GM20000 (cell line): ENCODE results near the gene CCDC194.

Source experiments
- DNase-seq: peaks from one replicate; pipeline ENCODE4 v3.0.0; 2012; ENCODE audit warnings: low spot score
- TF ChIP-seq, protein P1 (sequence below): IDR thresholded peaks from 2 replicates; pipeline ENCODE4 v1.5.1; 2012; ENCODE audit warnings: mild to moderate bottlenecking, control low read depth; ENCODE audit errors: extremely low read depth, missing control alignments

Gene CCDC194

DNA sequence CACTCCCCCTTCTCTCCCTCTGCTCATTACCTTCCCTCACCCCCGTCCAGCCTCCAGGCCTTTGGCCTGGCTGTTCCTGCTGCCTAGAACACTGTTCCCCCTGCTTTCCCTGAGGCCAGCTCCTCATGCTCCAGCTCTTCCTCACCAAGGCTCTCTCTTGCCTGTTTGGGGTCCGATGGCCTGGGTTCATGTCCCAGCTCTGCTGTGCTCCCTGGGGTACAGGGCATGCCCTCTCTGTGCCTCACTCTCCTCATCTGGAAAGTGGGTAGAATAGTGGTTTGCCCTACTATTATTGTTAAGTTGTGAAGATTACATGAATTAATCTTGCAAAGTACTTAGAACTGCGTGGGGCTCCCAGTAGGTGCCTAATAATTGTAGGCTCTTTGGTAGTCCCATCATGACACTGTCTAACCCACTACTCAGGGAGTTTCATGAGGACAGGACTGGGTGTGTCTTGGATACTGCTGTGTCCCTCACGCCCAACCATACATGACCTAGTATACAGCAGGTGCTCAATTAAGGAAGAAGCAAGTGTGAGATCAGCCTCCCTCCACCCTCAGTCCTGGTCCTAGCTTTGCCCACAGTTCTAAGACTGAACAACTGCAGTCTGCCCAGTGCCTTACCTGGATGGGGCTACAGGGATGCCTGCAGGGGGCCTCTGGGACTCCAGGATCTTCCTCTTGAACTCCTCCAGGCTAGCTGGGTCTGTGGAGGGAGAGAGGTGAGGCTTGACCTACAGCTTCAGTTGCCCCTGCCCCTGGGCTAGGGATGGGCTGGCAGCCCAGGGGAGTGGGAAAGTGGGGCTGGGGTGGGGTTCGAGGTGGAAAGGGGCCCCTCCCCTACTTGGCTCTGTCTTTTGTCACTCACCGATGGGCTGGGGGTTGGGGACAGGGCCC, 33.8 kb downstream of the CCDC194 start:
- TF ChIP-seq, protein P1, sequence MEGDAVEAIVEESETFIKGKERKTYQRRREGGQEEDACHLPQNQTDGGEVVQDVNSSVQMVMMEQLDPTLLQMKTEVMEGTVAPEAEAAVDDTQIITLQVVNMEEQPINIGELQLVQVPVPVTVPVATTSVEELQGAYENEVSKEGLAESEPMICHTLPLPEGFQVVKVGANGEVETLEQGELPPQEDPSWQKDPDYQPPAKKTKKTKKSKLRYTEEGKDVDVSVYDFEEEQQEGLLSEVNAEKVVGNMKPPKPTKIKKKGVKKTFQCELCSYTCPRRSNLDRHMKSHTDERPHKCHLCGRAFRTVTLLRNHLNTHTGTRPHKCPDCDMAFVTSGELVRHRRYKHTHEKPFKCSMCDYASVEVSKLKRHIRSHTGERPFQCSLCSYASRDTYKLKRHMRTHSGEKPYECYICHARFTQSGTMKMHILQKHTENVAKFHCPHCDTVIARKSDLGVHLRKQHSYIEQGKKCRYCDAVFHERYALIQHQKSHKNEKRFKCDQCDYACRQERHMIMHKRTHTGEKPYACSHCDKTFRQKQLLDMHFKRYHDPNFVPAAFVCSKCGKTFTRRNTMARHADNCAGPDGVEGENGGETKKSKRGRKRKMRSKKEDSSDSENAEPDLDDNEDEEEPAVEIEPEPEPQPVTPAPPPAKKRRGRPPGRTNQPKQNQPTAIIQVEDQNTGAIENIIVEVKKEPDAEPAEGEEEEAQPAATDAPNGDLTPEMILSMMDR = no peak
- DNase-seq = no peak

DNA sequence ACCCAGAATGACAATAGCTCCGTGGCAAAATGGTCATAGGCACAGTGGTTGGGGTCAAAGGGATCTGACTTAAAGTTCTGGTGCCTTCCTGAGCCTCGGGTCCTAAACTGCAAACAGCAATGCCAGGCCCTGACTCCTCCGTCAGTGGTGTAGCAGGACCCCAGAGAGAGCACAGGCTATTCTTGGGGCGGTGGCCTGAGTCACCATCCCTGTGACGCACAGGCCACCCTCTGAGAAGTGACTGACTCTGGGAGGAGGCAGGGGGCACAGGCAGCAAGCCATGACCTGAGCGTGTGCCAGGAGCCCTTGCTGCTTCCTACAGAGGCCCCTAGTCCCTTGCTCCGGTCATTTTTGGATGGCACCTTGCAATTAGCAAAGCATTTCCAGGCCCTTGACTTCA, 35.6 kb downstream of the CCDC194 start:
- DNase-seq = no peak
- TF ChIP-seq, protein P1 = no peak

DNA sequence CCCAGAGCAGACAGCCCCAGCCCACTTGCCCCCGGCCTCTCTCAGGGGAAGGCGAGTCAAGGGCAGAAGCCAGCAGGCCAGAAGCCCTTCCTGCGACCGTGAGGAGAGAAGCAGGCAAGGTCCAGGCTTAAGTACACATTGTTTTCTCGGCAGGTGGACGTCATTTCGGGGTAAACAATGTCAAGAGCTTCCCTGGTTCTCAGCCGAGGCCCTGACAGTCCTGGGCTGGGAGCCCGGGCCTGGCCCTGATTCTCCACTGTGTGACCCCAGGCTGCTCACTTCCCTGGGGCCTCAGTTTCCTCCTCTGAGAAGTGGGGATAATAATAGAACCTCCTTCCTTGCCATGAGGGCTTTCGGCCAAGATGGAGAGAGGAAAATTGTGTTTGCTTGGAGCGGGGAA, 36.3 kb downstream of the CCDC194 start:
- no peak for DNase-seq
- TF ChIP-seq, protein P1 = no peak

DNA sequence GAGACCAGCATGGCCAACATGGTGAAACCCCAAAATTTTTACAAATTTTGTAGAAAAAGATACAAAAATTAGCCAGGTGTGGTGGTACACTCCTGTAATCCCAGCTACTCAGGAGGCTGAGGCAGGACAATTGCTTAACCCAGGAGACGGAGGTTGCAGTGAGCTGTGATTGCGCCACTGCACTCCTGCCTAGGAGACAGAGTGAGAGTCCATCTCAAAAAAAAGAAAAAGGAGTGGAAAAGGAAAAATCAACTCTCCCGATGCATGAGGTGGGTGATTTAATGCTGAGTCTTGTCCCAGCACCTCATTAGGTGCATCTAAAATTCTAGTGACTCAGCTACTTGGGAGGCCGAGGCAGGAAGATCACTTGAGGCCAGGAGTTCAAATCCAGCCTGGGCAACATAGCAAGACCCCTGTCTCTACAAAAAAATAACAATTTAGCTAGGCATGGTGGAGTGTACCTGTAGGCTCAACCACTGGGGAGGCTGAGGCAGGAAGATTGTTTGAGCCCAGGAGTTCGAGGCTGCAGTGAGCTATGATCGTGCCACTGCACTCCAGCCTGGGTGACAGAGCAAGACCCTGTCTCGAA, 36.8 kb downstream of the CCDC194 start:
- no peak for DNase-seq
- TF ChIP-seq, protein P1 = no peak

DNA sequence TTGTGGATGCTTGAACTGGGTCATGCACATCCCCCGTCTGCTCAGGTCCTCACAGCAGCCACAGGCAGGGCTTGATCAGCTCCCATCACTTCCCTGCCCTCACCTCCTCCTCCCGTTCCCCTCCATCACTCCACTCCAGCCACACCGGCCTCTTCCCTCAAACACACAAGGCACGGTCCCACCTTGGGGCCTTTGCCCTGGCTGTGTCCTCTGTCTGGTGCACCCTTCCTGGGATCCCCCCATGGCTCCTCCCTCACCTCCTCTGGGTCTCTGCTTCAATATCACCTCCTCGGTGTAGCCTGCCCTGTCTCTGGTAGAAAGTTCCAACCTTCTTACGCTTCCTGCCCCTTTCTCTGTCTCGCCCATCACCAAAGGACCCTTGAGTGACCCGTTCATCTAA, 40.6 kb downstream of the CCDC194 start:
- TF ChIP-seq, protein P1 = no peak
- DNase-seq = no peak

DNA sequence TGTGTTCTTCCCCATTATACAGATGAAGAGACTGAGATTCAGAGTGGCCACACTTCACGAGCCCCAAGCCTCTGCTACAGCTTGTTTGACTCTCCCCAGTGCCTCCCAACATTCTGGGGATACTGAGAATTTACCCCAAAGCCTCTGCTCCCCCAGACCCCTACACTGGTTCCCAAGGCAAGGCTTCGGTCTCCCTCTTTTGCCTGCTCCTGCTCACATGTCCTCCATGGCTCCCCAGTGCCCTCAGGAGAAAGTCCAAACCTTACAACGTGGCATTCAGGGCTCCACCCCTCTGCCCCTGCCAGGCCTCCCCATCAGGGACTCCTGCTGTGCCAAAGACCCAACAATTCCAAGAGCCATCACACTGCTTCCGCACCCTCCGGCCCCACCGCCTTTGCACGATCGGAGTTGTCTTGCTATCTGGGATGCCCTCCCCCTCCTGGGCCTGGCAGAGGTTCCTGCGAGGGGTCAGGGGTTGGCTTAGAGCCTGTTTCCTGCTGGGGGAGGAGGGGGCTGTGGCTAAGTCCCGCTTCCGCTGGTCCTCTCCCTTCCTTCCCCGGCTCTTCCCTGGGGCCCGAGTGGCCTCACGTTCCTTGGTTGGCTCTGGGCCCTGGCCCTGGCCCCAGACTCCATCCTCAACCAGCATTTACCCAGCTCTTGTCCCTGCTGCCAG, 41.3 kb downstream of the CCDC194 start:
- DNase-seq = no peak
- TF ChIP-seq, protein P1 = no peak

DNA sequence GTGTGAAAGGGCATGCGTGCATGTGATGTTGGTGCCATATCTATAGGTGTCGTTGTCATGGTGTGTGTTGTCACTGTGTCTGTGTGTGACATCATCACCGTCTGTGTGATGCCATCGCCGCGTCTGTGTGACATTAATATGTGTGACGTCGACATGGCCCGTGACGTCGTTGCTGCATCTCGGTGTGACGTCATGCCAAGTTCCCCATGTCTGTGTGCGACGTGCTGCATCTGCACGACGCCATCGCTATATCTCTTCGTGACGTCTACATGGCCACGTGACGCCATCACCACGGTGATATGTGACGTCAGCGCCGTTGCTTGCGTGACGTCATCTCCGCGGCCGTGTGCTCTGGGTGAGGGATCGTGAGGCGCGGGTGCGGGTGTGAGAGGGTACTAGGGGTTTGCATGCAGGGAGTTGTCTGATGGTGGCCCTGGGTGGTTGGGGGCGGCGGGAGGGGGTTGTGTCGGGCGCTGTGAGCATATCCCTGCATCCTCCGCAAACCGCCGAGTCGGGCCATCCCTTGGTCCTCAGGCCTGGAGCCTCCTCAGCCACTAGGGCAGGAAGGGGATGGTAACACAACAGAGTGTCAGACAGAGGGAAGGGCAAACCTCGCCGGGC, 42.1 kb downstream of the CCDC194 start:
- TF ChIP-seq, protein P1 = no peak
- DNase-seq = no peak
